HEK293 (cell line): ENCODE measurements around the gene MOB3C.

Source experiments
- FEZF1 ChIP-seq: fragments of 450-650 bp; formaldehyde crosslinking; IDR thresholded peaks from 2 replicates; pipeline ENCODE4 v1.5.1; 2016; ENCODE audit warnings: missing biosample characterization, missing genetic modification characterization
- ZNF16 ChIP-seq: fragments of 450-650 bp; formaldehyde crosslinking; IDR thresholded peaks from 2 replicates; pipeline ENCODE4 v1.5.1; 2016; ENCODE audit warnings: low read depth, missing biosample characterization, missing genetic modification characterization
- ZNF426 ChIP-seq: fragments of 450-650 bp; formaldehyde crosslinking; IDR thresholded peaks from 2 replicates; pipeline ENCODE4 v1.5.1; 2017; ENCODE audit warnings: missing biosample characterization, missing genetic modification characterization, mild to moderate bottlenecking, inconsistent platforms, moderate library complexity
- ZNF830 ChIP-seq: fragments of 450-650 bp; IDR thresholded peaks from 2 replicates; pipeline ENCODE4 v1.5.0; 2018; ENCODE audit warnings: missing biosample characterization, missing genetic modification characterization, low read depth, mild to moderate bottlenecking, moderate library complexity
- TF ChIP-seq, protein P1 (sequence below): fragments of 450-650 bp; formaldehyde crosslinking; IDR thresholded peaks from 2 replicates; pipeline ENCODE4 v1.5.1; 2016; ENCODE audit warnings: missing biosample characterization, missing genetic modification characterization
- TF ChIP-seq, protein P2 (sequence below): fragments of 450-650 bp; formaldehyde crosslinking; IDR thresholded peaks from 2 replicates; pipeline ENCODE4; 2016; ENCODE audit warnings: missing biosample characterization, missing genetic modification characterization

DNA sequence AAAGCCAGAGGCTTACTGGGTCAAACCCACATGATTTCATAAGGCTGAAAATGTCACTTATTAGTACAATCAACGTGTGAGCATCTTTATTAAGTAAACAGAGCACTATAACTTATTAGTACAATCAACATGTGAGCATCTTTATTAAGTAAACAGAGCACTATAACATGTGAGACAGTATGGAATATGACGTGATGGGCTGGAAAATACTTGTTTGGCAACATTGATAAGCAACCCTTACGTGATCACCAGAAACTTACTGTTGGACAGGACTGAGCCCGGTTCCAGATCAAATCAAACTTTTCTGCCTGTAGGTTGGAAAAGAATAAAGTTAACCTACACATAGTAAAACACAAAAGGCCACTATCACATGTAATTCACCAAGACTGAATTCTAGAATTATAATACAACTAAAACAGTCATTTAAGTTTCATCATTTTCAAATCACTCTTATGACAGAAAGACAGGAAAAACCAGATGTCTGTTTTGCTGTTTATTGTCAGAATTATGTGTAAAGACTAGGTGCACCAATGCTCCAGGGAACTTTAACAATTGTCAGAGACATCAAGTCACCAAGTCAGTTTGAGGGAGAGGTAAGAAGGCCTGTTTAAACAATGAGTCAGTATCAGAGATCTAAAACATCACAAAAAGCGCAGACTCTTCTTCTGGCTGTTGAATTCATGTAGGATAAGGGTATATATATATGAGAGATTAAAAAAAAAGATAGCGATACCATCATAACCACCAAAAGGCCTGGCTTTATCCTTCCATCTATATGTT lies 35.9 kb upstream of the MOB3C start:
- TF ChIP-seq, protein P1, sequence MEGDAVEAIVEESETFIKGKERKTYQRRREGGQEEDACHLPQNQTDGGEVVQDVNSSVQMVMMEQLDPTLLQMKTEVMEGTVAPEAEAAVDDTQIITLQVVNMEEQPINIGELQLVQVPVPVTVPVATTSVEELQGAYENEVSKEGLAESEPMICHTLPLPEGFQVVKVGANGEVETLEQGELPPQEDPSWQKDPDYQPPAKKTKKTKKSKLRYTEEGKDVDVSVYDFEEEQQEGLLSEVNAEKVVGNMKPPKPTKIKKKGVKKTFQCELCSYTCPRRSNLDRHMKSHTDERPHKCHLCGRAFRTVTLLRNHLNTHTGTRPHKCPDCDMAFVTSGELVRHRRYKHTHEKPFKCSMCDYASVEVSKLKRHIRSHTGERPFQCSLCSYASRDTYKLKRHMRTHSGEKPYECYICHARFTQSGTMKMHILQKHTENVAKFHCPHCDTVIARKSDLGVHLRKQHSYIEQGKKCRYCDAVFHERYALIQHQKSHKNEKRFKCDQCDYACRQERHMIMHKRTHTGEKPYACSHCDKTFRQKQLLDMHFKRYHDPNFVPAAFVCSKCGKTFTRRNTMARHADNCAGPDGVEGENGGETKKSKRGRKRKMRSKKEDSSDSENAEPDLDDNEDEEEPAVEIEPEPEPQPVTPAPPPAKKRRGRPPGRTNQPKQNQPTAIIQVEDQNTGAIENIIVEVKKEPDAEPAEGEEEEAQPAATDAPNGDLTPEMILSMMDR (tag by site-specific recombination), result no peak
- TF ChIP-seq ZNF830 (tag by site-specific recombination), result no peak
- TF ChIP-seq, protein P2, sequence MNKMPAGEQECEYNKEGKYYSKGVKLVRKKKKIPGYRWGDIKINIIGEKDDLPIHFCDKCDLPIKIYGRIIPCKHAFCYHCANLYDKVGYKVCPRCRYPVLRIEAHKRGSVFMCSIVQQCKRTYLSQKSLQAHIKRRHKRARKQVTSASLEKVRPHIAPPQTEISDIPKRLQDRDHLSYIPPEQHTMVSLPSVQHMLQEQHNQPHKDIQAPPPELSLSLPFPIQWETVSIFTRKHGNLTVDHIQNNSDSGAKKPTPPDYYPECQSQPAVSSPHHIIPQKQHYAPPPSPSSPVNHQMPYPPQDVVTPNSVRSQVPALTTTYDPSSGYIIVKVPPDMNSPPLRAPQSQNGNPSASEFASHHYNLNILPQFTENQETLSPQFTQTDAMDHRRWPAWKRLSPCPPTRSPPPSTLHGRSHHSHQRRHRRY (tag by site-specific recombination), result no peak
- no peak for TF ChIP-seq ZNF426 (tag by site-specific recombination)
- TF ChIP-seq ZNF16 (tag by site-specific recombination), result no peak
- TF ChIP-seq FEZF1 (tag by site-specific recombination), result no peak
